IMR-90 (cell line): ENCODE measurements around the gene PRCD. TPM values are rescaled to one million over a fixed set of nuclear protein-coding genes. Genes with fewer than 3 reads are reported as not detected.
"Not testable (repeated sequence)": the region's sequence is repeated elsewhere in the genome, so short reads cannot be mapped to it uniquely, and the experiment has no call there.

Experiments
- ATAC-seq: fragments of 200-7000 bp; cut with Tn5 transposase; 2 replicates; pipeline ENCODE4 v1.9.1; 2020; ENCODE audit warnings: low read depth, mild to moderate bottlenecking, moderate library complexity
- BruUV-seq: library from RNA; stranded (reverse); fragments of 400-500 nt; replicated peaks from 2 replicates; lab custom pipeline; 2021; lab: Mats Ljungman, UMichigan
- CTCF ChIA-PET: fragments of 300-600 bp; formaldehyde crosslinking; extraction: SDS; loops from one replicate; lab custom pipeline; 2021; ENCODE audit warnings: antibody characterized with exemption; lab: Yijun Ruan, JAX
- POLR2A ChIA-PET: fragments of 300-600 bp; sonication (Branson Sonifier 250); formaldehyde crosslinking; loops from one replicate; lab custom pipeline; 2022; ENCODE audit warnings: antibody characterized with exemption; ENCODE audit not compliant: unreplicated experiment; lab: Charles Lee
- DNase-seq: peaks from one replicate; pipeline ENCODE4 v3.0.0; 2013
- H2AFZ ChIP-seq: replicated peaks from 2 replicates; pipeline ENCODE3; 2013; ENCODE audit warnings: low read length, mild to moderate bottlenecking; ENCODE audit not compliant: poor library complexity
- H2AK5ac ChIP-seq: 2 replicates; pipeline ENCODE4 v1.6.1; 2013; ENCODE audit warnings: low read depth, low read length, inconsistent platforms
- H2AK9ac ChIP-seq: replicated peaks from 2 replicates; pipeline ENCODE3; 2013; ENCODE audit warnings: mild to moderate bottlenecking, low read depth, low read length, moderate library complexity; ENCODE audit not compliant: poor library complexity
- H2BK120ac ChIP-seq: 2 replicates; pipeline ENCODE4 v1.6.1; 2013; ENCODE audit warnings: low read depth, low read length, inconsistent platforms
- H2BK15ac ChIP-seq: 3 replicates; pipeline ENCODE4 v1.6.1; 2013; ENCODE audit warnings: low read depth, low read length, inconsistent platforms
- H2BK20ac ChIP-seq: 2 replicates; pipeline ENCODE4 v1.6.1; 2013; ENCODE audit warnings: low read depth, mild to moderate bottlenecking, inconsistent platforms, low read length, moderate library complexity
- H2BK5ac ChIP-seq: 2 replicates; pipeline ENCODE4 v1.6.1; 2013; ENCODE audit warnings: mild to moderate bottlenecking, low read depth, low read length, inconsistent platforms; ENCODE audit not compliant: poor library complexity, severe bottlenecking
- H3K14ac ChIP-seq: replicated peaks from 2 replicates; pipeline ENCODE4 v1.6.1; 2013; ENCODE audit warnings: low read depth, low read length, inconsistent platforms
- H3K18ac ChIP-seq: 2 replicates; pipeline ENCODE4 v1.6.1; 2013; ENCODE audit warnings: low read depth, low read length, control low read depth
- H3K23ac ChIP-seq: 2 replicates; pipeline ENCODE4 v1.6.1; 2013; ENCODE audit warnings: low read depth, low read length, inconsistent platforms
- H3K27ac ChIP-seq: 2 replicates; pipeline ENCODE4 v1.5.1; 2013; ENCODE audit warnings: mild to moderate bottlenecking, control low read depth, low read length; ENCODE audit not compliant: insufficient read depth
- H3K27me3 ChIP-seq: 2 replicates; pipeline ENCODE4 v1.6.1; 2013; ENCODE audit warnings: low read length; ENCODE audit not compliant: control insufficient read depth, insufficient read depth
- H3K36me3 ChIP-seq: 2 replicates; pipeline ENCODE4 v1.6.1; 2013; ENCODE audit warnings: low read length, mixed read lengths; ENCODE audit not compliant: control insufficient read depth, insufficient read depth
- H3K4ac ChIP-seq: 2 replicates; pipeline ENCODE4 v1.6.1; 2013; ENCODE audit warnings: low read depth, low read length, inconsistent platforms
- H3K4me1 ChIP-seq: 2 replicates; pipeline ENCODE4 v1.6.1; 2013; ENCODE audit warnings: low read length, mixed read lengths; ENCODE audit not compliant: control insufficient read depth, insufficient read depth
- H3K4me2 ChIP-seq: 2 replicates; pipeline ENCODE4 v1.6.1; 2013; ENCODE audit warnings: low read depth, mild to moderate bottlenecking, control low read depth, low read length, moderate library complexity
- H3K4me3 ChIP-seq: 2 replicates; pipeline ENCODE4 v1.5.1; 2013; ENCODE audit warnings: low read depth, mild to moderate bottlenecking, control low read depth, low read length, moderate library complexity; ENCODE audit not compliant: insufficient read depth
- H3K56ac ChIP-seq: 2 replicates; pipeline ENCODE4 v1.6.1; 2013; ENCODE audit warnings: low read length, inconsistent platforms; ENCODE audit not compliant: insufficient read depth; ENCODE audit errors: extremely low read depth
- H3K79me1 ChIP-seq, 2 experiments: 2 replicates each; pipeline ENCODE4 v1.6.1; 2013; ENCODE audit warnings: low read length in 2 of 2, inconsistent platforms in 1 of 2, low read depth in 1 of 2
- H3K9ac ChIP-seq: 2 replicates; pipeline ENCODE4 v1.6.1; 2013; ENCODE audit warnings: low read depth, low read length, control low read depth
- H3K9me1 ChIP-seq: 2 replicates; pipeline ENCODE4 v1.6.1; 2013; ENCODE audit warnings: low read length, inconsistent platforms; ENCODE audit not compliant: insufficient read depth
- H3K9me3 ChIP-seq: 2 replicates; pipeline ENCODE4 v1.6.1; 2013; ENCODE audit warnings: low read length; ENCODE audit not compliant: control insufficient read depth, insufficient read depth
- H4K20me1 ChIP-seq: 2 replicates; pipeline ENCODE4 v1.6.1; 2013; ENCODE audit warnings: low read length, inconsistent platforms; ENCODE audit not compliant: insufficient read depth
- H4K5ac ChIP-seq: 2 replicates; pipeline ENCODE4 v1.6.1; 2013; ENCODE audit warnings: mild to moderate bottlenecking, low read depth, low read length, control low read depth
- H4K8ac ChIP-seq, 2 experiments: 2 replicates each; pipeline ENCODE4 v1.6.1; 2013; ENCODE audit warnings: low read depth in 2 of 2, low read length in 2 of 2, control low read depth in 1 of 2, inconsistent platforms in 1 of 2
- H4K91ac ChIP-seq: 2 replicates; pipeline ENCODE4 v1.6.1; 2013; ENCODE audit warnings: low read depth, low read length, inconsistent platforms; ENCODE audit not compliant: insufficient read depth
- WGBS, 2 experiments: methylation state at CpG; one replicate each; pipeline versions ENCODE4 v1.1.5 to v1.1.7; 2013; ENCODE audit warnings: missing lambda C conversion rate in 2 of 2; ENCODE audit not compliant: insufficient read length in 1 of 2; ENCODE audit errors: extremely low coverage in 2 of 2; 5-methylcytosine and 5-hydroxymethylcytosine counted together
- dilution Hi-C: fragments of 300-500 bp; cut with HindIII; formaldehyde crosslinking; loops from one replicate; pipeline ENCODE4 v1.14.3; 2018; ENCODE audit warnings: low sequenced_read_pairs; ENCODE audit not compliant: unreplicated experiment
- in situ Hi-C: fragments of 300-500 bp; cut with MboI; formaldehyde crosslinking; loops from 3 replicates; pipeline ENCODE4 v1.14.3; 2019; ENCODE audit warnings: low sequenced_read_pairs, inconsistent platforms, mixed read lengths
- intact Hi-C: fragments of 100-400 bp; cut with micrococcal nuclease; formaldehyde crosslinking; loops from 2 replicates; pipeline ENCODE4 v1.10.0; 2022
- polyA plus RNA-seq, 3 experiments: library from polyadenylated mRNA; depleted of rRNA; stranded (reverse); fragments of >200 nt; gene quantifications; 2 replicates each; pipeline ENCODE4 v1.2.3, GENCODE V29; 2012; ENCODE audit warnings: low replicate concordance in 1 of 3
- total RNA-seq: library from RNA; depleted of rRNA; stranded (reverse); fragments of >200 nt; gene quantifications from 2 replicates; pipeline ENCODE4 v1.2.3, GENCODE V29; 2012

PRCD gene
- total and polyA plus RNA-seq, 2 of the 4 experiments (the other 2 are of a cell fraction), result 0.32 TPM; not detected in 1

DNA sequence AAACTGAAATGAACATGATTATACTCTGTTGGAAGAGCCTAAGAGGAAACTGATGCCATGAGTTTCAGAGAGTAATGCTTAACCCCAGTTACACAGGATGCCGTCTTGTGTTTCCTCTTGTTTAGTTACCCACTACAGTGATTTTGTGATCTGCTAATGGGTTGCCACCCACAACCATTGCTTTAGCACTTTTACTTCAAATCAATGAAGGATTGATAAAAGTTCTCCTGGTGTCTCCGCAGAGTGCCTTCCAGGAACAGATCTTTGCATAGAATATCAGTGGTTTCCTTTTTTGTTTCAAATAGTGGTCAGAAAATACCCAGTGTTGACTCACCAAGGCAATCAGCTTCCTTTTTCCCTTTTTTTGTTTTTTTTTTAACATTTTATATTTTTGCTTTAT is 23.5 kb downstream of the PRCD start:
- H2BK120ac ChIP-seq, H3K23ac ChIP-seq, H4K5ac ChIP-seq, H3K27me3 ChIP-seq, H3K4me2 ChIP-seq, H4K91ac ChIP-seq, H3K4me3 ChIP-seq, H2BK5ac ChIP-seq, H2AK5ac ChIP-seq, H3K56ac ChIP-seq, H4K8ac ChIP-seq, H3K9me3 ChIP-seq, in situ Hi-C loops, H3K27ac ChIP-seq, H3K14ac ChIP-seq, H2BK20ac ChIP-seq, BruUV-seq, H3K18ac ChIP-seq, intact Hi-C loops, H2BK15ac ChIP-seq, H2AFZ ChIP-seq, ATAC-seq, H3K9ac ChIP-seq, DNase-seq, H2AK9ac ChIP-seq, CTCF ChIA-PET, H3K4ac ChIP-seq, dilution Hi-C loops: not testable (repeated sequence)
- no CpG with 5 or more reads among the region's 2 CpGs for WGBS, 2 experiments
- H3K36me3 ChIP-seq, result peaks cover 32% of the 10 kb centered on the region
- H4K20me1 ChIP-seq, result peaks cover 89% of the 10 kb centered on the region
- H3K4me1 ChIP-seq, result peaks cover 17% of the 10 kb centered on the region
- H3K9me1 ChIP-seq, result peaks cover 12% of the 10 kb centered on the region
- H3K79me1 ChIP-seq, result peaks cover 9 to 55% of the 10 kb centered on the region in 2 experiments
- POLR2A ChIA-PET, result interaction anchor here (0.6 kb wide), 1 partner anchor 746 kb away, joined by 3 read pairs; no protein-coding TSS in a partner anchor
